PC-9 (cell line): ENCODE data around the gene GPR150. TPM values are rescaled to one million over a fixed set of nuclear protein-coding genes. Genes with fewer than 3 reads are reported as not detected.

Source experiments
- BruUV-seq: library from RNA; stranded (reverse); fragments of 400-500 nt; replicated peaks from 2 replicates; lab custom pipeline; 2021; lab: Mats Ljungman, UMichigan
- CTCF ChIA-PET: fragments of 300-600 bp; sonication (Branson Sonifier 250); formaldehyde crosslinking; loops from one replicate; lab custom pipeline; 2022; ENCODE audit warnings: antibody characterized with exemption; lab: Charles Lee
- POLR2A ChIA-PET: fragments of 300-600 bp; sonication (Branson Sonifier 250); formaldehyde crosslinking; loops from one replicate; lab custom pipeline; 2022; ENCODE audit warnings: antibody characterized with exemption; ENCODE audit not compliant: unreplicated experiment; lab: Charles Lee
- DNase-seq, 2 experiments: peaks; one replicate each; pipeline versions ENCODE4 v3.0.0 to v3.0.0-alpha.2; 2015 to 2022; ENCODE audit warnings: mixed read lengths in 1 of 2
- H2AFZ ChIP-seq: fragments of 200-600 bp; sonication (generic); 2 replicates; pipeline ENCODE4 v1.8.1; 2017; ENCODE audit warnings: antibody characterized with exemption
- H3F3A ChIP-seq: fragments of 200-600 bp; sonication (generic); 2 replicates; pipeline ENCODE4 v1.8.1; 2017; ENCODE audit warnings: antibody characterized with exemption, mild to moderate bottlenecking, low read depth; ENCODE audit not compliant: insufficient read depth
- H3K27ac ChIP-seq: fragments of 200-600 bp; sonication (generic); 2 replicates; pipeline ENCODE4 v1.6.1; 2016; ENCODE audit warnings: mixed run types
- H3K27me3 ChIP-seq: fragments of 200-600 bp; sonication (generic); 2 replicates; pipeline ENCODE4 v1.6.1; 2016; ENCODE audit warnings: low read depth, mixed run types; ENCODE audit not compliant: insufficient read depth
- H3K36me3 ChIP-seq: fragments of 200-600 bp; sonication (generic); 2 replicates; pipeline ENCODE4 v1.6.1; 2016; ENCODE audit warnings: low read depth, mixed run types
- H3K4me1 ChIP-seq: fragments of 200-600 bp; sonication (generic); replicated peaks from 2 replicates; pipeline ENCODE4 v1.6.1; 2016; ENCODE audit warnings: mixed run types; ENCODE audit not compliant: insufficient read depth
- H3K4me2 ChIP-seq: fragments of 200-600 bp; sonication (generic); 2 replicates; pipeline ENCODE4 v1.6.1; 2017; ENCODE audit warnings: mixed run types
- H3K4me3 ChIP-seq: fragments of 200-600 bp; sonication (generic); 2 replicates; pipeline ENCODE4 v1.6.1; 2016; ENCODE audit warnings: mixed run types
- H3K79me2 ChIP-seq: fragments of 200-600 bp; sonication (generic); 2 replicates; pipeline ENCODE4 v1.6.1; 2017; ENCODE audit warnings: low read depth, mixed run types
- H3K9me2 ChIP-seq: fragments of 200-600 bp; sonication (generic); 2 replicates; pipeline ENCODE4 v1.8.1; 2017; ENCODE audit warnings: mild to moderate bottlenecking; ENCODE audit not compliant: insufficient read depth
- H3K9me3 ChIP-seq: fragments of 200-600 bp; sonication (generic); 2 replicates; pipeline ENCODE4 v1.8.1; 2016; ENCODE audit warnings: low read depth; ENCODE audit not compliant: insufficient read depth
- H4K20me1 ChIP-seq: fragments of 200-600 bp; sonication (generic); 2 replicates; pipeline ENCODE4 v1.8.1; 2017; ENCODE audit not compliant: insufficient read depth
- EZH2 ChIP-seq: fragments of 200-600 bp; sonication (generic); IDR thresholded peaks from 2 replicates; pipeline ENCODE4 v1.8.0; 2017; ENCODE audit warnings: antibody characterized with exemption, low read depth
- intact Hi-C: fragments of 100-400 bp; cut with micrococcal nuclease; formaldehyde crosslinking; loops from one replicate; pipeline ENCODE4 v1.10.0; 2022; ENCODE audit not compliant: unreplicated experiment
- total RNA-seq: library from RNA; stranded (reverse); gene quantifications from 2 replicates; pipeline ENCODE4 v1.2.3, GENCODE V29; 2021
- TF ChIP-seq, protein P1 (sequence below): fragments of 200-600 bp; sonication (generic); conservative IDR thresholded peaks from 2 replicates; pipeline ENCODE4 v1.6.1; 2017; ENCODE audit warnings: mixed run types, antibody characterized with exemption, mild to moderate bottlenecking, moderate library complexity

The GPR150 gene
- total RNA-seq, 1 experiment from 2014 or later = 0.17 TPM

- no peaks in the 10 kb centered on the region for H3K79me2 ChIP-seq
- no peak overlapping the region for H3K4me2 ChIP-seq
- no peaks in the 10 kb centered on the region for H3F3A ChIP-seq
- H3K9me2 ChIP-seq = no peaks in the 10 kb centered on the region
- intact Hi-C loops = loop anchor here (10.0 kb wide), 1 partner anchor 330 kb away; the partner anchor contains the start of gene MCTP1
- CTCF ChIA-PET = no interaction called here
- no peak for DNase-seq
- peak overlapping the region; percentile 37; the same call in 1 of the 2 replicates for H2AFZ ChIP-seq
- H3K4me3 ChIP-seq = no peak overlapping the region
- H3K27ac ChIP-seq = no peak overlapping the region
- no peaks in the 10 kb centered on the region for H3K36me3 ChIP-seq
- H3K9me3 ChIP-seq = peaks cover 10% of the 10 kb centered on the region; the same call in 1 of the 2 replicates
- peaks cover 5% of the 10 kb centered on the region; the same call in 1 of the 2 replicates for H3K27me3 ChIP-seq
- BruUV-seq = no TSS peak
- H3K4me1 ChIP-seq = 0 out of 2 replicates have a peak, but pooled peaks cover 2% of the 10 kb centered on the region
- H4K20me1 ChIP-seq = no peaks in the 10 kb centered on the region
- POLR2A ChIA-PET = no interaction called here
- TF ChIP-seq EZH2 = no peak
- TF ChIP-seq, protein P1, sequence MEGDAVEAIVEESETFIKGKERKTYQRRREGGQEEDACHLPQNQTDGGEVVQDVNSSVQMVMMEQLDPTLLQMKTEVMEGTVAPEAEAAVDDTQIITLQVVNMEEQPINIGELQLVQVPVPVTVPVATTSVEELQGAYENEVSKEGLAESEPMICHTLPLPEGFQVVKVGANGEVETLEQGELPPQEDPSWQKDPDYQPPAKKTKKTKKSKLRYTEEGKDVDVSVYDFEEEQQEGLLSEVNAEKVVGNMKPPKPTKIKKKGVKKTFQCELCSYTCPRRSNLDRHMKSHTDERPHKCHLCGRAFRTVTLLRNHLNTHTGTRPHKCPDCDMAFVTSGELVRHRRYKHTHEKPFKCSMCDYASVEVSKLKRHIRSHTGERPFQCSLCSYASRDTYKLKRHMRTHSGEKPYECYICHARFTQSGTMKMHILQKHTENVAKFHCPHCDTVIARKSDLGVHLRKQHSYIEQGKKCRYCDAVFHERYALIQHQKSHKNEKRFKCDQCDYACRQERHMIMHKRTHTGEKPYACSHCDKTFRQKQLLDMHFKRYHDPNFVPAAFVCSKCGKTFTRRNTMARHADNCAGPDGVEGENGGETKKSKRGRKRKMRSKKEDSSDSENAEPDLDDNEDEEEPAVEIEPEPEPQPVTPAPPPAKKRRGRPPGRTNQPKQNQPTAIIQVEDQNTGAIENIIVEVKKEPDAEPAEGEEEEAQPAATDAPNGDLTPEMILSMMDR = no peak
Observed at GRCh38 chr5:95615164-95615467, 4.8 kb upstream of the GPR150 start.

GRCh38 chr5:95617057-95617456 lies 2.8 kb upstream of the GPR150 start:
- Histone ChIP-seq H4K20me1 (no peaks in the 10 kb centered on the region), H3K4me2 (no peak overlapping the region), H3K4me3 (no peak overlapping the region), H3K9me2 (no peaks in the 10 kb centered on the region), H3K9me3 (peaks cover 10% of the 10 kb centered on the region; the same call in 1 of the 2 replicates), H3K79me2 (no peaks in the 10 kb centered on the region), H2AFZ (no peak overlapping the region), H3K4me1 (0 out of 2 replicates have a peak, but pooled peaks cover 4% of the 10 kb centered on the region), H3K36me3 (no peaks in the 10 kb centered on the region), H3F3A (no peaks in the 10 kb centered on the region), H3K27me3 (peaks cover 13% of the 10 kb centered on the region; the same call in 1 of the 2 replicates), H3K27ac (no peak overlapping the region)
- CTCF ChIA-PET = no interaction called here
- no peak for DNase-seq
- POLR2A ChIA-PET = interaction anchor here (0.7 kb wide), 1 partner anchor 1207 kb away, joined by 5 read pairs; no protein-coding TSS in a partner anchor
- no TSS peak for BruUV-seq
- intact Hi-C loops = loop anchor here (10.0 kb wide), 1 partner anchor 332 kb away; the partner anchor contains the start of gene MCTP1
- no peak for TF ChIP-seq EZH2
- TF ChIP-seq, protein P1 = no peak

DNA sequence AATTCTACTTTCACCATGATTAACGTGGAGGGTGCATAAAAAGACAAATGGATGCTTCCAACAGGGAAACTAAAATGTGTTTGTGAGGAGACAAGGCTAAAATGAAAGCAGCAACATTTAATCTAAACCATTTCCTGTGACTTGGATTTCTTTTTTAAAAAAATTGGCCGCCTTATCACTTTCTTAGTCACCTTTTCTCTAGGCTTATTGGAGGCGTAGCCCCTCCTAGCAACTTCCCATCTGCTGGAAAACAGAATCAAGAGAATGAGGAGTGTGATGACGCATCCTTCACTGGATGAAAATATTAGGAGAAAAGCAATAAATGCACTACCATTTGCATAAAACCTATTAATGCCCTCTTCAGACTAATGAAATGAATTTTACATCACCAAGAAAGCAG lies 791 bp upstream of the GPR150 start:
- 0 out of 2 replicates have a peak, but pooled peaks cover 3% of the 10 kb centered on the region for H3F3A ChIP-seq
- H3K4me1 ChIP-seq = 0 out of 2 replicates have a peak, but pooled peaks cover 4% of the 10 kb centered on the region
- no peak overlapping the region for H3K4me3 ChIP-seq
- ChIA-PET POLR2A (no interaction called here), CTCF (no interaction called here)
- H3K79me2 ChIP-seq = no peaks in the 10 kb centered on the region
- no peaks in the 10 kb centered on the region for H4K20me1 ChIP-seq
- no peak for TF ChIP-seq EZH2
- TF ChIP-seq, protein P1 = no peak
- no peak overlapping the region for H2AFZ ChIP-seq
- BruUV-seq = no TSS peak
- no peak overlapping the region for H3K4me2 ChIP-seq
- no peak overlapping the region for H3K27ac ChIP-seq
- H3K27me3 ChIP-seq = peaks cover 13% of the 10 kb centered on the region; the same call in 1 of the 2 replicates
- 0 out of 2 replicates have a peak, but pooled peaks cover 6% of the 10 kb centered on the region for H3K9me3 ChIP-seq
- DNase-seq = no peak
- H3K36me3 ChIP-seq = no peaks in the 10 kb centered on the region
- H3K9me2 ChIP-seq = no peaks in the 10 kb centered on the region
- intact Hi-C loops = loop anchor here (10.0 kb wide), 1 partner anchor 334 kb away; the partner anchor contains the start of gene MCTP1
